Thyroid gland (tissue), 4 donors: Measurements from ENCODE around the gene PSMD1. TPM values are rescaled to one million over a fixed set of nuclear protein-coding genes. Genes with fewer than 3 reads are reported as not detected.

ENCODE experiments used
- DNase-seq, 2 donors: peaks; one replicate each; pipeline ENCODE4 v3.0.0-alpha.2; 2019
- H3K27ac ChIP-seq, 3 donors: fragments of 200-600 bp; sonication (generic); 1 replicate in 2 of 3; 2 replicates in 1 of 3; pipeline ENCODE4 v1.5.1; 2016 to 2019; ENCODE audit warnings: mild to moderate bottlenecking in 1 of 3, moderate library complexity in 1 of 3
- H3K27me3 ChIP-seq: fragments of 200-600 bp; sonication (generic); one replicate; pipeline ENCODE4 v1.5.1; 2019
- H3K36me3 ChIP-seq, 2 donors: fragments of 200-600 bp; sonication (generic); one replicate each; pipeline ENCODE4 v1.5.1; 2016 to 2019
- H3K4me1 ChIP-seq, 2 donors: fragments of 200-600 bp; sonication (generic); one replicate each; pipeline ENCODE4 v1.5.1; 2017 to 2019
- H3K4me3 ChIP-seq, 3 donors: fragments of 200-600 bp; sonication (generic); replicated peaks in 1 of 3; 1 replicate in 2 of 3; 2 replicates in 1 of 3; pipeline ENCODE4 v1.5.1; 2016; ENCODE audit warnings: mild to moderate bottlenecking in 1 of 3
- H3K9me3 ChIP-seq: fragments of 200-600 bp; sonication (generic); one replicate; pipeline ENCODE4 v1.5.1; 2017
- POLR2A ChIP-seq, 2 donors: fragments of 450-650 bp; IDR thresholded peaks; one replicate each; pipeline ENCODE4 v1.6.1; 2017; ENCODE audit warnings: antibody characterized with exemption in 2 of 2, mild to moderate bottlenecking in 2 of 2, moderate library complexity in 1 of 2
- WGBS, 2 donors: methylation state at CpG; one replicate each; pipeline ENCODE4 v1.1.5; 2017; 5-methylcytosine and 5-hydroxymethylcytosine counted together
- intact Hi-C: fragments of 100-400 bp; cut with DNase I; formaldehyde crosslinking; loops from one replicate; pipeline ENCODE4 v1.15.1; 2023
- total RNA-seq, 4 donors: library from RNA; depleted of rRNA; stranded (reverse); fragments of >200 nt; gene quantifications; one replicate each; pipeline ENCODE4 v1.2.3, GENCODE V29; 2016
- TF ChIP-seq, protein P1 (sequence below), 6 experiments: fragments of 200-600 bp in 3 of 6; fragments of 450-650 bp in 3 of 6; sonication (generic) in 3 of 6; IDR thresholded peaks; one replicate each; pipeline ENCODE4 v1.5.1; 2016 to 2019; ENCODE audit warnings: antibody characterized with exemption in 6 of 6, mild to moderate bottlenecking in 2 of 6, inconsistent platforms in 1 of 6, moderate library complexity in 1 of 6

The PSMD1 gene
- total RNA-seq, 4 donors from 2014 or later: 60.2 to 98.7 (median 78.4) TPM

DNA sequence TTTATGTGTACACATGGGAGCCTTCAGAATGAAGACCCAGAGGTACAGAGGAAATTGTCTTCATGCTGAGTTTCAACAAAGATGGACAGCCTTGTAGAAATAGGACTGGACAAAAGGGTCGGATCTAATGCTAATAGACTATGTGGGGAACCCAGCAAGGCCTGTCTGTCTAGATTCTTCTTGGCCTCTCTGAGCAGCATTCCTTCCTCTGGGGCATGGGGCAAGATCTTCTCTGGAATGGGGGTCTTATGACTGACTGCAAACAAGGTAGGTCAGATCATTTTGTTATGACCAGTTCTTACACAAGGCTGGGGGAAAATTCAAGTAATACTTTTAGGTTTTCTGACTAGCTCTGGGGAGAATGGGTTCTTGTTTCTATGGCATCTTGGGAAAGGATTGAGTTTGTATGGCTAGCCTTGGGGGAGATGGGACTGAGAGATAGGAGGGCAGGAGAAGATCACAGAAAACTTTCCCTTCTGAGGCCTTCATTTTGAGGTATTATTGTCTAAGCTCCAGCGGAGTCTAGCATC is 46.4 kb upstream of the PSMD1 start:
- WGBS, 2 donors: 49 to 63% methylated on average over 2 of the region's 2 CpGs
- intact Hi-C loops: no loop called here
- Histone ChIP-seq H3K27me3 (no peaks in the 10 kb centered on the region), H3K4me3 (no peak overlapping the region), H3K4me1 (no peaks in the 10 kb centered on the region), H3K36me3 (no peaks in the 10 kb centered on the region), H3K9me3 (no peaks in the 10 kb centered on the region), H3K27ac (no peak overlapping the region)
- TF ChIP-seq, protein P1, sequence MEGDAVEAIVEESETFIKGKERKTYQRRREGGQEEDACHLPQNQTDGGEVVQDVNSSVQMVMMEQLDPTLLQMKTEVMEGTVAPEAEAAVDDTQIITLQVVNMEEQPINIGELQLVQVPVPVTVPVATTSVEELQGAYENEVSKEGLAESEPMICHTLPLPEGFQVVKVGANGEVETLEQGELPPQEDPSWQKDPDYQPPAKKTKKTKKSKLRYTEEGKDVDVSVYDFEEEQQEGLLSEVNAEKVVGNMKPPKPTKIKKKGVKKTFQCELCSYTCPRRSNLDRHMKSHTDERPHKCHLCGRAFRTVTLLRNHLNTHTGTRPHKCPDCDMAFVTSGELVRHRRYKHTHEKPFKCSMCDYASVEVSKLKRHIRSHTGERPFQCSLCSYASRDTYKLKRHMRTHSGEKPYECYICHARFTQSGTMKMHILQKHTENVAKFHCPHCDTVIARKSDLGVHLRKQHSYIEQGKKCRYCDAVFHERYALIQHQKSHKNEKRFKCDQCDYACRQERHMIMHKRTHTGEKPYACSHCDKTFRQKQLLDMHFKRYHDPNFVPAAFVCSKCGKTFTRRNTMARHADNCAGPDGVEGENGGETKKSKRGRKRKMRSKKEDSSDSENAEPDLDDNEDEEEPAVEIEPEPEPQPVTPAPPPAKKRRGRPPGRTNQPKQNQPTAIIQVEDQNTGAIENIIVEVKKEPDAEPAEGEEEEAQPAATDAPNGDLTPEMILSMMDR (IDR thresholded peaks at IDR 0.05): no peak
- TF ChIP-seq POLR2A (IDR thresholded peaks at IDR 0.05): no peak
- DNase-seq: no peak

DNA sequence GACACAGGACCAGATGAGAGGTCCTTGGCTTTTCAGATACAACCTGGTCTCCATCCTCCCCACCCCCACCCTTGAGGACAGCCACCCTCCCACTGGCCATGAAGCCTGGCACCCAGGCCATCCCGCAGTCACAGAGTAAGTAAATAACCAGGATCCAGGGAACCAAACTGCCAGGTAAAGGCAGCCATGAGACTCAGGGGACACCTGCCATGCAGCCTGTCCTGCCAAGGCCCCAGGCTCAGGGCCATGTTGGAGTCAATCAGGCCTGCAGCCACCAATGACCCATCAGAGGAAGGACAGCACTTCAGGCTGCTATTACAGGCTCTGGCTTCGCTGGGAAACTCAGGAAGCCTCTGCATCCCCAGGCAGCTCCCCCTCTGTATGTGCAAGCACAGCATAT is 45.1 kb upstream of the PSMD1 start:
- no peak for DNase-seq
- no peaks in the 10 kb centered on the region for H3K36me3 ChIP-seq
- H3K4me3 ChIP-seq: no peak overlapping the region
- 0 to 58% methylated on average over 1 to 2 of the region's 2 CpGs for WGBS, 2 donors
- H3K27ac ChIP-seq: no peak overlapping the region
- H3K4me1 ChIP-seq: no peaks in the 10 kb centered on the region
- H3K27me3 ChIP-seq: no peaks in the 10 kb centered on the region
- H3K9me3 ChIP-seq: no peaks in the 10 kb centered on the region
- intact Hi-C loops: no loop called here
- TF ChIP-seq POLR2A (IDR thresholded peaks at IDR 0.05): no peak
- TF ChIP-seq, protein P1 (IDR thresholded peaks at IDR 0.05): no peak

- no peak for DNase-seq
- Histone ChIP-seq H3K27ac (no peak overlapping the region), H3K27me3 (no peaks in the 10 kb centered on the region), H3K9me3 (no peaks in the 10 kb centered on the region), H3K4me1 (no peaks in the 10 kb centered on the region), H3K36me3 (no peaks in the 10 kb centered on the region), H3K4me3 (no peak overlapping the region)
- no peak for TF ChIP-seq POLR2A (IDR thresholded peaks at IDR 0.05)
- TF ChIP-seq, protein P1 (IDR thresholded peaks at IDR 0.05): no peak
- WGBS, 2 donors: 42 to 53% methylated on average over 3 of the region's 3 CpGs
- intact Hi-C loops: no loop called here
Measured at GRCh38 chr2:231012463-231012862, 44.2 kb upstream of the PSMD1 start.

DNA sequence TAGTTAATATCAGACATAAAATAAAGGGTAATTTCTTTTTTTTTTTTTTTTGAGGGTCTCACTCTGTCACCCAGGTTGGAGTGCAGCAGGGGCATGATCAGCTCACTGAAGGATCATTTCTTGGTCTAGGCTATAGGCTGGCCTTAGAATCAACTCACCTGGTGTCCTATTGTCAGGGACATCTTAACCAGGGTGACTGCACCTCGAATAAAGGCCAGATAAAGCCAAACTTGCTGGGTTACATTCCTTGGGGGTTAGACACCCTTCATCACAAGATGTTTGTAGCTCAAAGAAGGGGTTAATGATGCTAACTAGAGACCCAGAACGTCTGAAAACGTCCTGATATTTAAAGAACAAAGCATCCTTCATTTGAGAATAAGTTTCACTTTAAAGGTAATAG is 42.8 kb upstream of the PSMD1 start:
- Histone ChIP-seq H3K27me3 (no peaks in the 10 kb centered on the region), H3K4me1 (no peaks in the 10 kb centered on the region), H3K9me3 (no peaks in the 10 kb centered on the region), H3K4me3 (no peak overlapping the region), H3K36me3 (no peaks in the 10 kb centered on the region), H3K27ac (no peak overlapping the region)
- WGBS, 2 donors: 16 to 17% methylated on average over 3 of the region's 3 CpGs
- TF ChIP-seq, protein P1 (IDR thresholded peaks at IDR 0.05): no peak
- TF ChIP-seq POLR2A (IDR thresholded peaks at IDR 0.05): no peak
- DNase-seq: no peak
- intact Hi-C loops: no loop called here

DNA sequence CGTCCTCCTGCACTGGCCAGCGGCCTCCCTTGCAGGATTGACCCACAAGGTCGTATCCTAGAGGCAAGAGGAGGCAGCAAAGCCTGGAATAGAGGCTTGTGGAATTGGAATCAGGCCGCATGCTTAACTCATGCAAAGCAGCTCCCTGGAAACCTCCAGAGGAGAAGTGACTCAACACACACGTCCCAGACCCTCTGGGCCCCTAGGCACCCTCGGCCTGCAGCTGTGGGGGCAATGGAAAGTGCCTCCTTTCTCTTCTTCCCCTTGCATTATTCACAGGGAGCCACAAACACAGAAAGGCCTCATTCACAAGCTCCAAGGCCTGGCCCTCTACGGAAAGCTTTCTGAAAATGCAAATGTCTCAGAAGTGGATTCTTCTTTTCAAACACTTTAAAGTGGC is 41.2 kb upstream of the PSMD1 start:
- WGBS, 2 donors: 69 to 70% methylated on average over 7 of the region's 7 CpGs
- intact Hi-C loops: no loop called here
- TF ChIP-seq, protein P1 (IDR thresholded peaks at IDR 0.05): no peak
- no peak for TF ChIP-seq POLR2A (IDR thresholded peaks at IDR 0.05)

More for the DNA sequence above, 41.2 kb upstream of the PSMD1 start:
- H3K27me3 ChIP-seq: no peaks in the 10 kb centered on the region
- no peaks in the 10 kb centered on the region for H3K36me3 ChIP-seq
- H3K9me3 ChIP-seq: no peaks in the 10 kb centered on the region
- H3K4me1 ChIP-seq: no peaks in the 10 kb centered on the region
- H3K4me3 ChIP-seq: no peak overlapping the region
- H3K27ac ChIP-seq: no peak overlapping the region
- DNase-seq: no peak
